RWPE1 (cell line): ENCODE results near the gene PABPC3.

Experiments used
- CTCF ChIA-PET: fragments of 350-600 bp; sonication (Branson Sonifier 250); formaldehyde crosslinking; extraction: SDS; loops from one replicate; lab custom pipeline; 2021; lab: Yijun Ruan, JAX
- POLR2A ChIA-PET: fragments of 400-600 bp; formaldehyde crosslinking; extraction: SDS; loops from one replicate; lab custom pipeline; 2020; ENCODE audit warnings: antibody characterized with exemption; ENCODE audit not compliant: low non-redundant PET; lab: Yijun Ruan, JAX
- DNase-seq: peaks from one replicate; pipeline ENCODE4 v3.0.0; 2012; ENCODE audit warnings: low spot score
- H3K27ac ChIP-seq: fragments of 450-650 bp; 2 replicates; pipeline ENCODE4 v1.5.1; 2017
- TF ChIP-seq, protein P1 (sequence below): fragments of 450-650 bp; conservative IDR thresholded peaks from 2 replicates; pipeline ENCODE4 v1.5.1; 2017; ENCODE audit warnings: low read depth, mild to moderate bottlenecking

Gene PABPC3

GRCh38 chr13:25062479-25062878 lies 33.5 kb upstream of the PABPC3 start:
- no peak for DNase-seq
- TF ChIP-seq, protein P1, sequence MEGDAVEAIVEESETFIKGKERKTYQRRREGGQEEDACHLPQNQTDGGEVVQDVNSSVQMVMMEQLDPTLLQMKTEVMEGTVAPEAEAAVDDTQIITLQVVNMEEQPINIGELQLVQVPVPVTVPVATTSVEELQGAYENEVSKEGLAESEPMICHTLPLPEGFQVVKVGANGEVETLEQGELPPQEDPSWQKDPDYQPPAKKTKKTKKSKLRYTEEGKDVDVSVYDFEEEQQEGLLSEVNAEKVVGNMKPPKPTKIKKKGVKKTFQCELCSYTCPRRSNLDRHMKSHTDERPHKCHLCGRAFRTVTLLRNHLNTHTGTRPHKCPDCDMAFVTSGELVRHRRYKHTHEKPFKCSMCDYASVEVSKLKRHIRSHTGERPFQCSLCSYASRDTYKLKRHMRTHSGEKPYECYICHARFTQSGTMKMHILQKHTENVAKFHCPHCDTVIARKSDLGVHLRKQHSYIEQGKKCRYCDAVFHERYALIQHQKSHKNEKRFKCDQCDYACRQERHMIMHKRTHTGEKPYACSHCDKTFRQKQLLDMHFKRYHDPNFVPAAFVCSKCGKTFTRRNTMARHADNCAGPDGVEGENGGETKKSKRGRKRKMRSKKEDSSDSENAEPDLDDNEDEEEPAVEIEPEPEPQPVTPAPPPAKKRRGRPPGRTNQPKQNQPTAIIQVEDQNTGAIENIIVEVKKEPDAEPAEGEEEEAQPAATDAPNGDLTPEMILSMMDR = no peak
- H3K27ac ChIP-seq = no peak overlapping the region
- ChIA-PET CTCF (no interaction called here), POLR2A (no interaction called here)

DNA sequence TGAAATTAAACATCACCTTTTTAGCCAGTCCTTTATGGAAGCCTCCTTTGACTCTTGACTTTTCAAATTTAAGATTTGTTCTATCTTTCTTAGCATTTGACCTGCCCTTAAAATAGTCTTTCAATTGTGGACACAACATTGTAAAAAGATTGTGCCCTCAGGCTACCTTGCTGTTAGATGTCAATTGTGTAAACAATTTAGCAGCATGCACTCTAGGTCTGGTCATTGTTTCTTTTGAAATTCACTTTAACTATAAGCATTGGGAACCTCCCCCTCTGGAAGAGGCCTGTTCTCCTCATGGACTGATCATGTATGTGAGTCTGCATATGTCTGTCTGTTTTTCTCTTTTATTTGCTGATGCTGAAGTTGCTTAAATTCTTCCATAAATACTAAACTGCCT lies 31.5 kb upstream of the PABPC3 start:
- POLR2A ChIA-PET = no interaction called here
- CTCF ChIA-PET = interaction anchor here (0.6 kb wide), 1 partner anchor 57 kb away, joined by 4 read pairs; no protein-coding TSS in a partner anchor
- TF ChIP-seq, protein P1 = no peak

DNA sequence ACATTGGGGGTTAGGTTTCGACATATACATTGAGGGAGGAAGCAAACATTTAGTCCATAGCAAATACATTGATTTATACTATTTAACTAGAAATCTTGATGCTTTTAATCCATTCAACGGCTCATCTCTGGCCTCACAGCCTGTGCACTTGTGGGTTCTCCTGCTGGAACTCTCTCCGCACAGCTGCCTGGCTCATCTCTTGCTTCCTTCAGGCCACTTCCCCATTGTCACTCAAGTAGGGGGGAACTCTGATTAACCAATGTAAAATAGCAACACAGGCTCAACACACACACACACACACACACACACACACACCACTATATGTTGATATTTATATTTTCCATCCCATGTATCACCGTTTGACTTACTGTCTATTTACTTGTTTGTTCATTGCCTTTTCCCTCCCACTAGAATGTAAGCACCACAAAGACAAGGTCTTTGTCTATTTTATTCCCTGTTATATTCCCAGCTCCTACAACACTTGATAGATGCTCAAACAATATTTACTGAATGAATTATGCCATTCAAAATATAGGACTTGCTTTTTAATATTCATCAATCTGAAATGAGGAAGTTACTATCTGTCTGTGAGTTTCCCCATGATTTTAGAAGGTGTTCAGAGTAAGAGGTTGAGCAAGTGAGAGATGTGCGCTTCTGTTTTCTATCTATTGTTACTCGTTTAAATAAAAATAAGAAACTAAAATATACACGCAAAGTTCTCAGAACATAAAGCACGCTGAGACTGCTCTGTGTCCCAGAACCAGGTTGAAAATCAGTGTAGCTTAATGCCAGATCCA lies 29.8 kb upstream of the PABPC3 start:
- H3K27ac ChIP-seq = no peak overlapping the region
- POLR2A ChIA-PET = no interaction called here
- CTCF ChIA-PET = interaction anchor here (0.5 kb wide), 1 partner anchor 201 kb away, joined by 5 read pairs; no protein-coding TSS in a partner anchor
- no peak for DNase-seq
- TF ChIP-seq, protein P1 = no peak

More for the DNA sequence above, 31.5 kb upstream of the PABPC3 start:
- DNase-seq = no peak
- no peak overlapping the region for H3K27ac ChIP-seq

- no peak for DNase-seq
- POLR2A ChIA-PET = no interaction called here
- CTCF ChIA-PET = no interaction called here
- no peak overlapping the region for H3K27ac ChIP-seq
- TF ChIP-seq, protein P1 = no peak
Observed at GRCh38 chr13:25067064-25067463, 28.9 kb upstream of the PABPC3 start.

- DNase-seq = no peak
- POLR2A ChIA-PET = no interaction called here
- H3K27ac ChIP-seq = no peak overlapping the region
- CTCF ChIA-PET = interaction anchor here (1.1 kb wide), 1 partner anchor 46 kb away, joined by 3 read pairs; no protein-coding TSS in a partner anchor
- TF ChIP-seq, protein P1 = no peak
Observed at GRCh38 chr13:25068810-25069209, 27.1 kb upstream of the PABPC3 start.

GRCh38 chr13:25069236-25069635 lies 26.7 kb upstream of the PABPC3 start:
- DNase-seq = no peak
- TF ChIP-seq, protein P1 = no peak
- POLR2A ChIA-PET = no interaction called here
- CTCF ChIA-PET = interaction anchor here (1.1 kb wide), 1 partner anchor 45 kb away, joined by 3 read pairs; no protein-coding TSS in a partner anchor
- no peak overlapping the region for H3K27ac ChIP-seq
